HG02981 (cell line): ENCODE results near the gene SDHAF3.

Source experiments
- ATAC-seq: cut with Tn5 transposase; IDR thresholded peaks from one replicate; pipeline ENCODE4 v1.9.1; 2021; ENCODE audit warnings: mild to moderate bottlenecking, moderate library complexity; ENCODE audit not compliant: unreplicated experiment

Gene SDHAF3

GRCh38 chr7:97203957-97204356, 86.5 kb downstream of the SDHAF3 start:
- no peak for ATAC-seq

GRCh38 chr7:97204821-97205220, 87.3 kb downstream of the SDHAF3 start:
- no peak for ATAC-seq

GRCh38 chr7:97215556-97215955, 98.1 kb downstream of the SDHAF3 start:
- ATAC-seq = no peak

DNA sequence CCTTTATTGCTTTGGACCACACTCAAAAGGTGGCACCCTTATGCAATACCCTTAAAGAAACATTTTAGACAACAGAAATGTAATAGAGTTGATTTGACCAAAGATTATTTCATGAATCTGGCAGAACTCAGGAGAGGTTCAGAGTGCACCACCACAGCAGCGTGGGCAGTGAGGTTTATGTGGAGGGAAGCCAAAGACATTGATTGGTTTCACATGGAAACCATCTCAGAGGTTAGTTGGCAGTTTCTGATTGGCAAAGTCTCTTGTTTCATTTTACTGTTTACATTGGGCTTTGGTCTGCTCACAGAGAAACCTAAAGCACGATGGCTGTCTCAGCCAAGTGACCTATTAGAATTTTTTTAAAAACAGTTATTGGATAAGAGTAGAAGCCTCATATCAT, 101.3 kb downstream of the SDHAF3 start:
- ATAC-seq = no peak

GRCh38 chr7:97219237-97219636, 101.7 kb downstream of the SDHAF3 start:
- ATAC-seq = no peak

GRCh38 chr7:97224316-97224715, 106.8 kb downstream of the SDHAF3 start:
- no peak for ATAC-seq

GRCh38 chr7:97226541-97226940, 109.0 kb downstream of the SDHAF3 start:
- peak; percentile 87 for ATAC-seq
